Stimulated activated CD4-positive, alpha-beta T cell treated with anti-CD3 and anti-CD28 coated beads, Interleukin-12 subunit alpha, Interleukin-12 subunit beta, amount 100 ng/mL, for 4 hours (primary cell): ENCODE results near the gene CACNG1.
"Not testable (repeated sequence)": the region's sequence is repeated elsewhere in the genome, so short reads cannot be mapped to it uniquely, and the experiment has no call there.

Experiments
- DNase-seq: peaks from one replicate; pipeline ENCODE4 v3.0.0-alpha.2; 2020

Gene CACNG1

GRCh38 chr17:67026341-67026740 lies 18.0 kb upstream of the CACNG1 start:
- no peak for DNase-seq

DNA sequence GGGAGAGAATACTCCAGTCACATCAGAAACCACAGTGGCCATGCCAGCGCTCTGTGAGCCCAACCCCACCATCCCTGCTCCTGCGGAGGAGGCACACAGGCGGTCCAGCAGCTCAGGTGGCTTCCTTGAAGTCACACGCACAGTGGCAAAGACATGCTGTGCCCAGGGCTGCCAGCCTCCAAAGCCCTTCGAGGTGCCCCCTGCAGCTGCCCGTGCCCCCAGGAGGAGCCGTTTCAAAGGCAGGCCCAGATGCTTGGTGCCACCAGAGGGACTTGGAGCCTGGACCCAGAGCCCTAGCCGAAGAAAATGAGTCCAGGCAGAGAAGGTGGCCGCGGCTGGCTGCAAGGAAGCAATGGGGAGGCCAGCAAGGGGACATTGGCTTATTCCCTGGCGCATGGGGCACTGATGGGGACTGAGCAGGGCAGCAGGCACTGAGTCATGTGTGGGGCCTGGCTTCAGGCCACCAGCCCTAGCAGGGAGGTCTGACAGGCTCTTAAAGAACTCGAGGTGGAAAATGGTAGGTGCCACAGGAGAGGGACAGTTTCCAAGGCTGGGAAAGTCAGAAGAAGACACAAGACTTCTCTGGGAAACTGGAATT lies 17.2 kb upstream of the CACNG1 start:
- DNase-seq: no peak

- no peak for DNase-seq
Observed at GRCh38 chr17:67030641-67031040, 13.7 kb upstream of the CACNG1 start.

DNA sequence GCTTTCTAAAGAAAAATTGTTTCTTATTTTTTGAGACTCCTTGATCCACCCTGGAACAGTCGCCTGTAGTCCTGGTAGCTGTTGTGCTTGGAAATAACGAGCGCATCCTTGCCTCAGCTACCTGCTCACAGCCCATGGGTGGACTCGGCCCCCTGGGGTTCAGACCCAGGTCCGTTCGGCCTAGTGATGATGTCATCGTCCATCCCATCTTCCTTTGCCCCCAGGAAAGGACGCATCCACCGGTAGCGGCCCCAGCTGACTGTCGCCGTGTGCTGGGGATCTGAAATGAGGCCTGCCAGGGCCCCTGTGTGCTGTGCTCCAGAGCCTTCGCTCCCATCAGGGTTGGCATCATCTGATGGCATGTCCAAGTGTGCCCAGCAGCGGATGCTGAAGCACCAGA lies 12.0 kb upstream of the CACNG1 start:
- DNase-seq: no peak

DNA sequence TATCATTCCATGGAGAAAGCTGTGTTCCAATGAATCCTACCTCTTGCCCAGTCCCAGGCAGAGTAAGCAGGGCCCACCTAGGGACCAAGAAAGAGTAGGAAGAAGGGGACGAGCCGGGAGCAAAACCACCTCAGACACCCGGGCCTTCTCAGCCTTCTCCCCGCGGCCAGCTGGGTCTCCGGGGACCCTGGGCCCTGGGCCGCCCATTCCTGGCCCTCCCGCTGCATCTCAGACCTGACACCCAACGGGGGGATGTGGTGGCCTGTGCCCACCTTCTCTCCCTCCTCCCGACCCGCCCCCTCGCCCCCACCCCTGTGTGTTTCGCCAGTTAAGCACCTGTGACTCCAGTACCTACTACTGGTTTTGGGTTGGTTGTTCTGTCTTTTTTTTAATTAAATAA lies 11.4 kb upstream of the CACNG1 start:
- no peak for DNase-seq

GRCh38 chr17:67033613-67034012 lies 10.7 kb upstream of the CACNG1 start:
- no peak for DNase-seq

DNA sequence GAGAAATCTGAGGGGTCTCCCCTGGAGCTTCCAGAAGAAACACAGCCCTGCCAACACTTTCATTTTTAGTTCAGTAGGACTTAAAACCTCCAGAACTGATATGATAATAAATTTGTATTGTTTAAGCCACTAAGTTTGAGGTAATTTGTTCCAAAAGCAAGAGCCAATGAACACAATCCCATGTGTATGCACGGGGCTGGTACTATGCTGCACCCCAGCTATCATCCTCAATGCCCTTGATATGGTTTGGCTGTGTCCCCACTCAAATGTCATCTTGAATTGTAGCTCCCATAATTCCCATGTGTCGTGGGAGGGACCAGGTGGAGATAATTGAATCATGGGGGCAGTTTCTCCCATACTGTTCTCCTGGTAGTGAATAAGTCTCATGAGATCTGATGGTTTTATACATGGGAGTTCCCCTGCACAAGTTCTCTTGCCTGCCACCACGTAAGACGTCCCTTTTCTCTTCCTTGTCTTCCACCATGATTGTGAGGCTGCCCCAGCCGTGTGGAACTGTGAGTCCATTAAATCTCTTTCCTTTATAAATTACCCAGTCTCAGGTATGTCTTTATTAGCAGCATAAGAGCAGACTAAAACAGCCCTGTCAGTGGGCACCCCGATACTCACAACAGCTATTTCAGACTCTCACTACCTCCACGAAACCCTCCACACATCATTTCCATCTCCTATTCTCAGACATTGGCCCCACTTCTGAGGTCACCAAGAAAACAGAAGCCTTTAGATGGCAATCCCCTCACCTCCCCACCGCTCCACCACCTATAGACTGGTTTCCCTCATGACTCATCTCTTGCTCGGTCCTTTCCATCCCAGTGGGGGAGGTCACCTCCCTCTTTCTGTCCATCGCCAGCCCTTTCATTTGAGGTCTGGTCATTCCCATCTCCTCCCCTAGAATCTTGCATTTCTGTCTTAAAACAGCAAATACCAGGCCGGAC lies 8.9 kb upstream of the CACNG1 start:
- no peak for DNase-seq

DNA sequence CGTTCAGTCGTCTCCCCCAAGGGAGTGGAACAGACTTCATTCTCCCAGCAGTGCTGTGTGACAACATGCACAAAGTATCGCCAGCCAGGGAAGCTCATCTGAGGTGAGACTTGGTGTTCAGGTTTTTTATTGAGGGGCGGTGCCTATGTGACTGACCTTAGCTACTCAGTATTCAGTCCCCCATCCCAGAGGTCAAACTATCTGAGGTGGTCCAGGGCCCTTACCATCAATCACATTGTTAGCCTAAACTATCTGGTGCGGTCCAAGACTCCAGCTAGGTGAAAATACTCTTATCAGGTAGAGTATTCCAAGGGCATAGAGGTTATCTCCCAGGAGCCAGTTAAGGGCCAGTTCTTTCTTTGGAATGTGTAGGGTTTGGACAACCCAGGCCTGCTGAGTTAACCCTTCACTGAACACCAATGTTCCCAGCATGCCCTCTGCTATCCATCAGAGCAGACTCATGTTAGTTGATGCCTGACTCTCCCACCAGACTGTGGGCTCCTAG lies 5.4 kb upstream of the CACNG1 start:
- no peak for DNase-seq

GRCh38 chr17:67040652-67041051 lies 3.7 kb upstream of the CACNG1 start:
- no peak for DNase-seq

DNA sequence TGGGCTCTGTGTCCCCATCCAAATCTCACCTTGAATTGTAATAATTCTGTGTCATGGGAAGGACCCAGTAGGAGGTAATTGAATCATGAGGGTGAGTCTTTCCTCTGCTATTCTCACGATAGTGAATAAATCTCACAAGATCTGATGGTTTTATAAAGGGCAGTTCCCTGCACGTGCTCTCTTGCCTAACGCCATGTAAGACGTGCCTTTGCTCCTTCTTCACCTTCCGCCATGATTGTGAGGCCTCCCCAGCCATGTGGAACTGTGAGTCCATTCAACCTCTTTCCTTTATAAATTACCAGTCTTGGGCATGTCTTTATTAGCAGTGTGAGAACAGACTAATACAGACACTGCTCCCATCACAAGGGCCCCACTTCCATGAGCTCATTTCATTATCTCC lies 3.2 kb upstream of the CACNG1 start:
- DNase-seq: not testable (repeated sequence)

- no peak for DNase-seq
Observed at GRCh38 chr17:67041531-67041930, 2.8 kb upstream of the CACNG1 start.

DNA sequence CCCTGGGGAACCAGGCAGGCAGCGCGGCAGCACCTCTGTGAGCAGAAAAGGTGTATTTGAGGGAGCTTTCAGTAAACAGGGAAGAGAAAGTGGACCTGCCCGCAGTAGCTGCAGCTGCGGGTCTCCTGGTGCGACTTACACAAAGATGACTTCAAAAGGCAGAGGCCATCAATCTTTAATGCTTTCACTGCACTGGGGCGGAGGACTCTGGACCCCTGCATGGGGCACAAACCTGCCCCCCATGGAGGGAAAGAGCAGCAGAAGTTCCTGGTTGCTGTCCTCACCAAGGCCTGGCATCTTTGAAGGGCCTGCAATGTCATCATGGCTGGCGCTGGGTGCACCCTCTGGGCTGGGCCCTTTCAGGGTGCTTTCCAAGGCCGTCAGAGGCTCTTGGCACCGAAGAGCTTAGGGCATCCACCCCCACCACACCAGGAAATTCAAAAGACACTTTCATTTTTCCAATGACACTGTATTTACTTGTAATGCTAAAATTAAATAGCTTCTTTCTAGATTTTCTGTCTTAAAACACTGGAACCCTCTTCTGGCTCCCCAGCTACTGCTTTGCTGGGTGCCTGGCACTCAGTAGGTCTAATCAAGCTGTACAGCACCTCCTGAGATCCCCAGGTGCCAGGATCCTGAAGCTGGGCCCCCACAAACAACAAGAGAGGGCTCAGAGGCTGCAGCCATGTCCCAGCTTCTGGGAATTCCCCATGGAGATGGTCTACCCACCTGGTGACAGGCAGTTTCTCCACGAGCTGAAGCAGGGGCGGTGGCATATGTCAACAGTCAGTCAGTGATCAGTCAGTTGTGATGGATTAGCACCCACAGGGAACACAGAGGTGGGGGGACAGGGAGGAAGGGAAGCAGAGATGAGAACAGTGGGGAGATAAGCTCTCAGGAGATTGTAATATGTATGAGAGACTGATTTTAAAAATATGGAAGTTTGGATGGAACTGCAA lies 2.1 kb upstream of the CACNG1 start:
- DNase-seq: no peak

- DNase-seq: no peak
Observed at GRCh38 chr17:67043283-67043682, 1.1 kb upstream of the CACNG1 start.

GRCh38 chr17:67044940-67045339 lies 586 bp downstream of the CACNG1 start:
- no peak for DNase-seq

DNA sequence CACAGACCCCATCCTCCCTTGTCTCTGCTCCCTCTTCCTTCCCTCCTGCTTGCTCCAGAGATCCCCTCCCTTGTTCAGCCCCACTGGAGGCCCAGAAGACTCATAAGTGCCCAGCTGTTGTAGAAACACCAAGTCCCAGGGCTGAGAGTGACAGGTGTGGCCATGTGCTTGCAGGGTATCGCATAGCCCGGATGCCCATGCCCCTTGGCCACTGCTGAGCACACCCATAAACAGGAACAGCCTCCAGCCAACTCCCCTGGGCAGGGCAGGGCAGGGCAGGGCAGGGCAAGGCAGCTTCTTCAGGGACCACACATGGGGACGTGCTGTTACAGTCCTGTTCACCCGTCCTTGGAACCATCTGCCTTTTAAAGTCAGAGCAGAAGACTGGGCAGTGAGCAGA lies 2.0 kb downstream of the CACNG1 start:
- no peak for DNase-seq

DNA sequence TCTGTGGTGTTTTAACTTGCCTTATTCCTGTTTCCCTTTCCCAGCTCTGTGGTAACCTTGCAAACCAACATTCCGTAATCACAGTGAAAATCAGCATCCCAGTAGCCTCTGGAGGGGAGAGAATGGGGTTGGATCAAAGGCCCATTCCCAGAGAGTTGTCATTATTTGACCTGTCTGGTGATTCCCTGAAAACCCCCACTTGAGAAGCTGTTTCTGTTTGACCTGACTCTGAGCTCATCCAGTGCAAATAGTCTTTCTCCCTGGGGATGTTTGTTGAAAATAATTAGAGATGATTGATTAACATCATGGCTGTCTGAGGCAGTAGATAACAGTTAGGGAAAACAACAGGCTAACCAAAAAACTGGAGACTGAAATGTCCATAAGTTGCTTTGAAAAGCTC lies 3.0 kb downstream of the CACNG1 start:
- DNase-seq: no peak

DNA sequence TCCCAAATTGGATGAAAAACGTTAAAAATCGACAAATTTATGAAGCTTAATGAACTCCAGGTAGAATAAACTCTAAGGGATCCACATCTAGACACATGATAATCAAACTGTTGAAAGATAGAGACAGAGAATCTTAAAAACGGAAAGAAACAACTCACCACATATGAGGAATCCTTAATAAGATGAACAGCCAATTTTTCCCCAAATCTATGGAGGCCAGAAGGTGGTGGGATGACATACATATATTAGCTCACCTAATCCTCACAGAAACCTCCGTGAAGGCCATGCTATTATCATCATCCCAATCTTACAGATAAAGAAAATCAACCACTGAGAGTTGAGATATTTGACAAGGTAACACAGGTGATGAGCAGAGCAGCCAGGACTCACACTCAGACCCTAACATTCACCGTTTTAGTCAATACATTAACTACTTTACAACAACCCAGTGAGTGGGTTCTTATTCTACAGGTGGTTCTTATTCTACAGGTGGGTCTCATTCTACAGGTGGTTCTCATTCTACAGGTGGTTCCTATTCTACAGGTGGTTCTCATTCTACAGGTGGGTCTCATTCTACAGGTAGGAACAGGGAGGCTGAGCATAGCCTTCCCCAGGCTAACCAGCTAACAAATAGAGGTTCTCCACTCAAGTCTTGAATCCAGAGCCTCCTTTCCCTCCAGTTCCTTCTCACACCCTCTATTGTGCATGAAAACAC lies 4.8 kb downstream of the CACNG1 start:
- no peak for DNase-seq

- no peak for DNase-seq
Observed at GRCh38 chr17:67050066-67050465, 5.7 kb downstream of the CACNG1 start.

DNA sequence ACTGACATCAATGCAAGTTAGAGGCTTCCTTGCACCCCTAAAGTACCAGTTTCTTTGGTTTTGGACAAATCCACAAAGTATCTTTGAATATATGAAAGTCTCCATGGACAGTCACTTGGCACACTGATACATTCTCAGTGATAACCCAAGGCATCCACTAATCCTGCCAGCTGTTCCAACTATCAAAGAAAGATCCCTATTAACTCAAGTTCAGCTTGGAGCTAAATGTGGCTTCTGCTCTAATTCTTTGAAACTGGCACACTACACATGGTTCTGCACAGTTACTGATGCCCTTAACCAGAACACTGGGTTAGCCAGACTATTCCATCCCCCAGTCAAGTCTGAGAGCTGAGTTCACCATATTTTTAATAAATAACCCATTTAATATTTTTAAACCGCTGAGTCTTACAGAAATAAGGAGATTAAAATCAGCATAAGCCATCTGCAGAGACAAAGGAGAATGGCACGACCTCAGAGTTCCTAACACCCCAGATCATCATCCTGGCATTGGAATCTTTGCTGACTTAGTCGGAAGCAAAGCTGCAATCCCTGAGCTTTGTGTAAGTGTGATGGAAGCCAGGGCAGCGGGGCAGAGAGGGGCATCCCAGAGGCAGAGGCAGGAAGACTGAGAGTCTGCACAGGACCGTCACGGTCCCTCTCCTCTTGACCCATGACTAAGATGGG lies 6.3 kb downstream of the CACNG1 start:
- DNase-seq: no peak

- no peak for DNase-seq
Observed at GRCh38 chr17:67051155-67051538, 6.8 kb downstream of the CACNG1 start.

DNA sequence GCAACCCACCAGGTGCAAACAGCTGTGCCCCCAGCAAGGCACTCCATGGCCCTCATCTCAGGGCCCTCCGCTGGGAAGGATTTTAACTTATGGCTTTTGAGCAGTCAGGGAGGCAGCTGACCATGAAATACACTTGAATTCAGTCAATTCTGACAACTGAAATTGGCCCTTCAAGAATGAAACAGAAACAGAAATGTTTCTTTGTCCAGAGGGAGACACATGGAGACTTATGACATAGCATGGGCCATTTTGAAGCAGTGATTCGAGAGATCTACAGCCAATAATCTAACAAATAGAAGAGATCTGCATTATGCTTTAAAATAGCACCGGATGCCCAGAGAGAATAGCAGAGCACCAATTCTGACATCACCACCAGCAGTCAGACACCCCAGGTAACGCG lies 7.5 kb downstream of the CACNG1 start:
- no peak for DNase-seq
